Rectal smooth muscle tissue (tissue), 1 donor: ENCODE data around the gene SRL.

ENCODE experiments used
- H3K27ac ChIP-seq: one replicate; pipeline ENCODE4 v1.7.0; 2013; ENCODE audit warnings: low read depth, low read length, inconsistent platforms
- H3K27me3 ChIP-seq: one replicate; pipeline ENCODE4 v1.7.0; 2013; ENCODE audit warnings: low read length; ENCODE audit not compliant: control insufficient read depth, insufficient read depth
- H3K36me3 ChIP-seq: one replicate; pipeline ENCODE4 v1.7.0; 2013; ENCODE audit warnings: low read length; ENCODE audit not compliant: control insufficient read depth, insufficient read depth
- H3K4me1 ChIP-seq: one replicate; pipeline ENCODE4 v1.7.0; 2013; ENCODE audit warnings: low read length; ENCODE audit not compliant: control insufficient read depth, insufficient read depth
- H3K4me3 ChIP-seq: one replicate; pipeline ENCODE4 v1.7.0; 2013; ENCODE audit warnings: low read length
- H3K9ac ChIP-seq: one replicate; pipeline ENCODE4 v1.7.0; 2013; ENCODE audit warnings: low read length

SRL gene

DNA sequence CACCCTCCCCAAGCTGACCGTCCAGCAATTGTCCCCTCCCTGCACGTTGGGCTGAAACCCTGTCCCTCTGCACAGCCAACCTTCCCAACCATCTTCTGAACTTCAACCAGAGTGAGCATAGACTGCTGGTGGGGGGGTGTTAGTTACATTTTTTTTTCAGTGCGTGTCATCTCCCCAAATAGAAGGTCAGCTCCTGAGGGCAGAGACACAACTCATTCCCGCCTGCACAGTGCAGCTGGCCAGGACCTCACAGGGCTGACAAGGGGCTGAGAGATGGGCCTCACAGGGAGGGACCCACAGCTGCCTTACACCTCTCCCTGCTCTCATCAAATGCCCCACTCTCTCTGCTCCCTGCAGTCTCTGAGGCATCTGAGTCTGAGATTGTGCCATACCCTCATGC, 8.4 kb downstream of the SRL start:
- no peaks in the 10 kb centered on the region for H3K36me3 ChIP-seq
- no peak overlapping the region for H3K9ac ChIP-seq
- no peak overlapping the region for H3K27ac ChIP-seq
- no peaks in the 10 kb centered on the region for H3K4me1 ChIP-seq
- H3K4me3 ChIP-seq: no peak overlapping the region
- no peaks in the 10 kb centered on the region for H3K27me3 ChIP-seq

GRCh38 chr16:4232541-4233386, 9.1 kb downstream of the SRL start:
- Histone ChIP-seq H3K36me3 (no peaks in the 10 kb centered on the region), H3K9ac (no peak overlapping the region), H3K27me3 (no peaks in the 10 kb centered on the region), H3K4me1 (no peaks in the 10 kb centered on the region), H3K27ac (no peak overlapping the region), H3K4me3 (no peak overlapping the region)

DNA sequence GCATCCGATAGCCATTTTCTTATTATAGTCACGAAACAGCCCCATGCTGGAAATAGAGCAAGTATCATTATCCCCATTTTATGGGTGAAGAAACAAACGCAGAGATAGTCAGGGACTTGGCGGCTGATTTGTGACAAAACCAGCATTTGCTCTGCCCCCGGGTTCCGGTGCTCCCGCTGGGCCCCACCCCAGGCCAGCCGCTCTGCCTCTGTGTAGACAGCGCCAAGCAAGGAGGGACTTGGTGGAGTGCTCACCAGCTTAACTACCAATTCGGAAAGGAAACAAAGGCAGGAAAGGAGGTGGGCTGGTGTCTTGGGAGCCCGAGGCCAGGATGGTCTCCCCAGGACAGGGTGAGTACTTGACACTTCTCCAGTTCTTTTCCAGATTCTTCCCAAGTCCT, 10.0 kb downstream of the SRL start:
- Histone ChIP-seq H3K27ac (no peak overlapping the region), H3K36me3 (no peaks in the 10 kb centered on the region), H3K9ac (no peak overlapping the region), H3K4me1 (no peaks in the 10 kb centered on the region), H3K4me3 (no peak overlapping the region), H3K27me3 (no peaks in the 10 kb centered on the region)

- H3K4me1 ChIP-seq: no peaks in the 10 kb centered on the region
- H3K4me3 ChIP-seq: no peak overlapping the region
- no peak overlapping the region for H3K9ac ChIP-seq
- no peaks in the 10 kb centered on the region for H3K36me3 ChIP-seq
- H3K27me3 ChIP-seq: no peaks in the 10 kb centered on the region
- no peak overlapping the region for H3K27ac ChIP-seq
These were observed 10.5 kb downstream of the SRL start for GRCh38 chr16:4231367-4231766.

GRCh38 chr16:4227040-4227332, 14.9 kb downstream of the SRL start:
- no peak overlapping the region for H3K4me3 ChIP-seq
- no peak overlapping the region for H3K27ac ChIP-seq
- H3K9ac ChIP-seq: no peak overlapping the region
- H3K36me3 ChIP-seq: no peaks in the 10 kb centered on the region
- no peaks in the 10 kb centered on the region for H3K4me1 ChIP-seq
- H3K27me3 ChIP-seq: no peaks in the 10 kb centered on the region

DNA sequence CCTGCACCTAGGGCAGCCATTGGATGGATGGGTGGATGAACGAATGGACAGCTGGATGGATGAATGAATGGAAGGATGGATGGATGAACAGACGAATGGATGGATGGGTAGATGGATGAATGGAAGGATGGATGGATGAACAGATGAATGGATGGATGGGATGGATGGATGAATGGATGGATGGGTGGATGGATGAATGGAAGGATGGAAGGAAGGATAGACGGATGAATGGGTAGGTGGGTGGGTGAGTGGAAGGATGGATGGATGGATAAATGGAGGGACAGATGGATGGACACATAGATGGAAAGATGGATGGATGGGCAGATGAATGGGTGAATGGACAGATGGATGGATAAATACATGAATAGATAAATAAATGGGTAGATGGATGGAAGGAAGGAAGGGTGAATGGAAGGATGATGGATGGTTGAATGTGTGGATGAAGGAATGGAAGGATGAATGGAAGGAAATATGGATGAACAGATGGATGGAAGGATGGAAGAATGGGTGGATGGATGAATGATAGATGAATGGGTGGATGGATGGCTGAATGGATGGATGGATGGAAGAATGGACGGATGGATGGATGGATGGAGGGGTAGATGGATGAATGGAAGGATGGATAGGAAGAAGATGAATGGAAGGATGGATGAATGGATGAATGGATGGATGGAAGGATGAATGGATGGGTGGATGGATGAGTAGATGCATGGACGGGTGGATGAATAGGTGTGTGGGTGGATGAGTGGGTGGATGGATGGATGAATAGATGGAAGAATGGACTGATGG, 15.4 kb downstream of the SRL start:
- H3K27ac ChIP-seq: no peak overlapping the region
- H3K9ac ChIP-seq: no peak overlapping the region
- H3K27me3 ChIP-seq: no peaks in the 10 kb centered on the region
- no peaks in the 10 kb centered on the region for H3K4me1 ChIP-seq
- H3K36me3 ChIP-seq: no peaks in the 10 kb centered on the region
- H3K4me3 ChIP-seq: no peak overlapping the region

DNA sequence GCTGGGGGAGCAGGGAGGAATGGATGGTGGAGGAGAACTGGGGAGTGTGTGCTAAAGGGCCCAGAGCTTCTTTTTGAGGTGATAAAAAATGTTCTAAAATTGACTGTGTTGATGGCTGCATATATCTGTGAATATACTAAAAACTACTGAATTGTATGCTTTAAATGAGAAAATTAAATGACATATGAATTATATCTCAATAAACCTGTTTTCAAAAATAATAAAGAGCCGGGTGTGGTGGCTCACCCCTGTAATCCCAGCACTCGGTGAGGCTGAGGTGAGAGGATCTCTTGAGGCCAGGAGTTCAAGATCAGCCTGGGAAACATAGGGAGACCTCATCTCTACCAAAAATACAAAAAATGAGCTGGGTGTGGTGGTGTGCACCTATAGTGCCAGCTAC, 16.8 kb downstream of the SRL start:
- no peaks in the 10 kb centered on the region for H3K4me1 ChIP-seq
- no peak overlapping the region for H3K27ac ChIP-seq

GRCh38 chr16:4220358-4220757, 21.5 kb downstream of the SRL start:
- no peaks in the 10 kb centered on the region for H3K36me3 ChIP-seq
- no peak overlapping the region for H3K27ac ChIP-seq
- no peaks in the 10 kb centered on the region for H3K4me1 ChIP-seq
- H3K9ac ChIP-seq: no peak overlapping the region
- H3K27me3 ChIP-seq: no peaks in the 10 kb centered on the region
- H3K4me3 ChIP-seq: no peak overlapping the region

More for the DNA sequence above, 16.8 kb downstream of the SRL start:
- H3K4me3 ChIP-seq: no peak overlapping the region
- H3K36me3 ChIP-seq: no peaks in the 10 kb centered on the region
- no peaks in the 10 kb centered on the region for H3K27me3 ChIP-seq
- H3K9ac ChIP-seq: no peak overlapping the region

DNA sequence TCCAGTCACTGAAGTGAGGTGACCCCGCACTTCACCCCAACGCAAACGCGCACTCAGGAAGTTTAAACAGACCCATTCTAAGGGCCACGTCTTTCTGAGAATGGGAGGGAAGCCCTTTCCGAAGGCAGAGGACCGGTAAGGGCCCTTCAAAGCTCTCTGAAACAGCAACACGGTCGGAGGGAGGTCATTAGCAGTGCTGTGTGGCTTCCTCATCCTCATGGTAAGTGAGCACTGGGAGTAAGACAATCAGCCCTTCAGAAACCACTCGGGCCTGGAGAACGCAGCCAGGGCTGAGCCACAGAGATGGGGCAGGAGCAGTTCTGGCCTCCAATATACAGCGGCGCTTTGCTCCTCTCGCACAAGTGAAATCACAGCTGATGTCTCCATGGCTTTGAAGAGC, 23.7 kb downstream of the SRL start:
- no peaks in the 10 kb centered on the region for H3K36me3 ChIP-seq
- no peaks in the 10 kb centered on the region for H3K27me3 ChIP-seq
- no peak overlapping the region for H3K4me3 ChIP-seq
- no peak overlapping the region for H3K27ac ChIP-seq
- H3K4me1 ChIP-seq: no peaks in the 10 kb centered on the region
- no peak overlapping the region for H3K9ac ChIP-seq

DNA sequence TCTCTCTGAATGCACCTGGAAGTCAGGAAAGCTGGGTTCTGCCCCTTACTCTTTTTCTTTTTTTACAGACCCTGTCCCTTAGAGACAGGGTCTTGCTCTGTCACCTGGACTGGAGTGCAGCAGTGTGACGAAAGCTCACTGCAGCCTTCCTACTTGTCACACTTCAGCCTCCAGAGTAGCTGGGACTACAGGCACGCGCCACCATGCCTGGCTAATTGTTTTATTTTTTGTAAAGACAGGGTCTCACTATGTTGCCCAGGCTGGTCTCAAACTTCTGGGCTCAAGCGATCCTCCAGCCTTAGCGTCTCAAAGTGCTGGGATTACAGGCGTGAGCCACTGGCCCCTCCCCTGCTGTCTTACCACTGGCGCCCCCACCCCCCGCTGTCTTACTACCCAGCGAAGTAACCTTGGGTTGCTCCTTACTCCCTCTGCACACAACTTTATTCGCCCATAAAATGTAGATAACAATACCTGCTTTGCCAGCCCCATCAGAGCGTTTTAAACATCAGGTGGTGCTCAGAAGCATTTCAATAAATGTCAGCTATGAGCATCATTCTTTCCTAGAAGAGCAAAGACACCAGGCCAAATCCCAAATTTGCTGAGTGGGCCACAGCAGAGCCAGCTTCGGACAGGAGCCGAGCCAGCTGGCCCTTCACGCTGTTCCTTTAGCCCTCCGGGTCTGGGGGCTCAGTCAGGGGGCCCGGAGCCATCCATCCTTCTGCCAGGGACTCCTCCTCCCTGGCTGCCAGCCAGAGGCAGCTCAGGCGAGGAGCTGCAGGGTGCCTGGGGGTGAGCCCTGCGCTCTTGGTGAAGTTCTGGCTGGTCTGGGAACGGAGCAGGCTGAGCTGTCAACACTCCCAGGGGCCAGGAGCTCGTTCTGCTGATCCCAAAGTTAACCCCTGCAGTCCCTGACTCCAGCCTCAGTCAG, 24.4 kb downstream of the SRL start:
- no peaks in the 10 kb centered on the region for H3K27me3 ChIP-seq
- H3K4me3 ChIP-seq: no peak overlapping the region
- no peak overlapping the region for H3K27ac ChIP-seq
- H3K4me1 ChIP-seq: no peaks in the 10 kb centered on the region
- no peak overlapping the region for H3K9ac ChIP-seq
- no peaks in the 10 kb centered on the region for H3K36me3 ChIP-seq

- H3K4me1 ChIP-seq: no peaks in the 10 kb centered on the region
- no peak overlapping the region for H3K4me3 ChIP-seq
- no peaks in the 10 kb centered on the region for H3K27me3 ChIP-seq
- no peak overlapping the region for H3K9ac ChIP-seq
- no peaks in the 10 kb centered on the region for H3K36me3 ChIP-seq
- H3K27ac ChIP-seq: no peak overlapping the region
These were observed 25.3 kb downstream of the SRL start for GRCh38 chr16:4216596-4216995.

- H3K27ac ChIP-seq: no peak overlapping the region
- no peak overlapping the region for H3K4me3 ChIP-seq
- H3K36me3 ChIP-seq: no peaks in the 10 kb centered on the region
These were observed 26.8 kb downstream of the SRL start for GRCh38 chr16:4215106-4215505.

More at GRCh38 chr16:4215106-4215505, 26.8 kb downstream of the SRL start:
- no peaks in the 10 kb centered on the region for H3K27me3 ChIP-seq
- H3K9ac ChIP-seq: no peak overlapping the region
- no peaks in the 10 kb centered on the region for H3K4me1 ChIP-seq
